CD4-positive, alpha-beta T cell treated with Interleukin-17A for 4 hours (primary cell): Measurements from ENCODE around the gene AP2A2.

ENCODE experiments used
- DNase-seq: peaks from one replicate; pipeline ENCODE4 v3.0.0-alpha.2; 2020; ENCODE audit warnings: mixed read lengths

The AP2A2 gene

GRCh38 chr11:925496-926301, at the start of gene AP2A2:
TSS of gene AP2A2 (plus strand) at chr11:925870. CDS start at chr11:926022, 152 bp downstream.
- peak; percentile 96 for DNase-seq

GRCh38 chr11:876545-876944, 49.1 kb upstream of the AP2A2 start:
- no peak for DNase-seq

GRCh38 chr11:877565-877964, 48.1 kb upstream of the AP2A2 start:
- DNase-seq, result no peak

GRCh38 chr11:880447-880846, 45.2 kb upstream of the AP2A2 start:
- no peak for DNase-seq

- DNase-seq, result no peak
These were observed 43.1 kb upstream of the AP2A2 start for GRCh38 chr11:882596-882995.

- DNase-seq, result no peak
These were observed 42.1 kb upstream of the AP2A2 start for GRCh38 chr11:883527-883926.

- DNase-seq, result no peak
These were observed 41.0 kb upstream of the AP2A2 start for GRCh38 chr11:884578-885070.

- DNase-seq, result no peak
These were observed 39.1 kb upstream of the AP2A2 start for GRCh38 chr11:886568-886967.

- DNase-seq, result no peak
These were observed 38.1 kb upstream of the AP2A2 start for GRCh38 chr11:887589-887988.

GRCh38 chr11:888310-889212, 37.1 kb upstream of the AP2A2 start:
- DNase-seq, result no peak

GRCh38 chr11:889257-889656, 36.4 kb upstream of the AP2A2 start:
- DNase-seq, result no peak

GRCh38 chr11:889687-890475, 35.8 kb upstream of the AP2A2 start:
- DNase-seq, result no peak

GRCh38 chr11:890794-891540, 34.7 kb upstream of the AP2A2 start:
- no peak for DNase-seq

GRCh38 chr11:893008-893654, 32.5 kb upstream of the AP2A2 start:
- no peak for DNase-seq

- no peak for DNase-seq
These were observed 31.0 kb upstream of the AP2A2 start for GRCh38 chr11:894575-895201.

- no peak for DNase-seq
These were observed 30.1 kb upstream of the AP2A2 start for GRCh38 chr11:895331-896110.

GRCh38 chr11:897253-898142, 28.2 kb upstream of the AP2A2 start:
- no peak for DNase-seq

- no peak for DNase-seq
These were observed 27.5 kb upstream of the AP2A2 start for GRCh38 chr11:898143-898511.

GRCh38 chr11:898540-899190, 27.0 kb upstream of the AP2A2 start:
- no peak for DNase-seq
